SK-N-SH treated with all-trans-retinoic acid at 6 μM for 48 hours (cell line): Measurements from ENCODE around the gene XPR1.

Source experiments
- CREB5 ChIP-seq: fragments of 250-450 bp; sonication (Bioruptor Pico); IDR thresholded peaks from 2 replicates; pipeline ENCODE4 v1.5.1; 2020; ENCODE audit warnings: low read depth, mild to moderate bottlenecking, moderate library complexity
- ESRRG ChIP-seq: fragments of 250-450 bp; sonication (Bioruptor Pico); IDR thresholded peaks from 2 replicates; pipeline ENCODE4 v1.6.1; 2021; ENCODE audit warnings: mild to moderate bottlenecking
- PATZ1 ChIP-seq: fragments of 250-450 bp; sonication (Bioruptor Pico); IDR thresholded peaks from 2 replicates; pipeline ENCODE4 v1.8.0; 2020; ENCODE audit warnings: mild to moderate bottlenecking, moderate library complexity, borderline replicate concordance
- PPARA ChIP-seq: fragments of 250-450 bp; sonication (Bioruptor Pico); IDR thresholded peaks from 2 replicates; pipeline ENCODE4 v1.5.0; 2020; ENCODE audit warnings: mild to moderate bottlenecking, borderline replicate concordance
- ZFP30 ChIP-seq: fragments of 450-650 bp; formaldehyde crosslinking; IDR thresholded peaks from 2 replicates; pipeline ENCODE4 v1.5.0; 2022; ENCODE audit warnings: mild to moderate bottlenecking, moderate library complexity
- ZNF565 ChIP-seq: fragments of 450-650 bp; formaldehyde crosslinking; conservative IDR thresholded peaks from 2 replicates; pipeline ENCODE4 v1.5.0; 2020; ENCODE audit warnings: low read depth, mild to moderate bottlenecking, moderate library complexity
- ZNF8 ChIP-seq: fragments of 450-650 bp; formaldehyde crosslinking; IDR thresholded peaks from 2 replicates; pipeline ENCODE4 v1.5.0; 2020; ENCODE audit warnings: mild to moderate bottlenecking, moderate library complexity

DNA sequence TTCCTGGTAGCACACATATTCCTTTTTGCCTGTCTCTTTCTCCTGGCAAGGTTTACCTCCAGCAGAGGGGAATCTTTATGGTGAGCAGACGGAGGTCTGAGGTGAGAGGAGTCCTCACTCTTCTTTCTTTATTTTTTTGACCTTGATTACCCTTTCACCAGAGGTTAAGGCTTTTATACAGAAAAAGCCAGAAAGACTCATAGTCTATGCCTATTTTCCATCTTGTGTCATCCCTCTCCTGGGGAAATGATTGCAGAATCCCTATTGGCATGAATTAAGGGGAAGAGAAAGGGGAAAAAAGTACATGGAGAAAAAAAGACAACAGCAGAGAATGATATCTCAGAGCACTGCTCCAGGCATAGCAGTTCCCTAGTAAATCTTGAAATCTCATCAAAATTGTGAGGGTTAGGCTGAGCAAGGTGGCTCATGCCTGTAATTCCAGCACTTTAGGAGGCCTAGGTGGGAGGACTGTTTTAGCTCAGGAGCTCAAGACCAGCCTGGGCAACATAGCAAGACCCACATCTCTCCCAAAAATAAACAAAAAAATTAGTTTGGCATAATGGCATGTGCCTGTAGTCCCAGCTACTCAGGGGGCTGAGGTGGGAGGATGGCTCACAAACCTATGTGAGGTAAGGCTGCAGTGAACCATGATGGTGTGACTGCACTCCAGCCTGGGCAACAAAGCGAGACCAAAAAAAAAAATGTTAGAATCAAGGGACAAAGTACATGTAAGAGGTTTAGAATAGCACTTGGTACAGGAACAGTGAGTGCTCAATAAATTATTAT lies 1.2 kb upstream of the XPR1 start:
- TF ChIP-seq ZFP30, result no peak
- TF ChIP-seq PATZ1 (CRISPR knock-in tag), result no peak
- TF ChIP-seq PPARA (CRISPR knock-in tag), result no peak
- TF ChIP-seq CREB5 (CRISPR knock-in tag), result no peak
- no peak for TF ChIP-seq ZNF8
- no peak for TF ChIP-seq ESRRG (CRISPR knock-in tag)
- TF ChIP-seq ZNF565, result no peak
